AG09319 (cell line): ENCODE results near the gene CDC20B.

Source experiments
- DNase-seq: peaks from one replicate; pipeline ENCODE4 v3.0.0-alpha.2; 2010; ENCODE audit warnings: low read depth; ENCODE audit errors: extremely low read depth
- CTCF ChIP-seq: IDR thresholded peaks from 2 replicates; pipeline ENCODE4 v1.5.1; 2011; ENCODE audit warnings: low read depth, mild to moderate bottlenecking, inconsistent platforms, low read length, moderate library complexity

CDC20B gene

GRCh38 chr5:55143624-55144023 is 29.4 kb downstream of the CDC20B start:
- no peak for TF ChIP-seq CTCF

GRCh38 chr5:55141945-55142690 is 30.9 kb downstream of the CDC20B start:
- TF ChIP-seq CTCF, result no peak
- DNase-seq, result no peak

More at GRCh38 chr5:55143624-55144023, 29.4 kb downstream of the CDC20B start:
- DNase-seq, result no peak

- DNase-seq, result no peak
- no peak for TF ChIP-seq CTCF
Measured at GRCh38 chr5:55140908-55141665, 31.9 kb downstream of the CDC20B start.

- no peak for DNase-seq
- TF ChIP-seq CTCF, result no peak
Measured at GRCh38 chr5:55136521-55136920, 36.5 kb downstream of the CDC20B start.

GRCh38 chr5:55134053-55134722 is 38.8 kb downstream of the CDC20B start:
- TF ChIP-seq CTCF, result no peak
- DNase-seq, result no peak

- no peak for DNase-seq
- no peak for TF ChIP-seq CTCF
Measured at GRCh38 chr5:55123365-55123764, 49.6 kb downstream of the CDC20B start.

- no peak for TF ChIP-seq CTCF
- no peak for DNase-seq
Measured at GRCh38 chr5:55114061-55114460, 58.9 kb downstream of the CDC20B start.
